Stimulated activated CD8-positive, alpha-beta memory T cell treated with anti-CD3 and anti-CD28 coated beads, Interleukin-4, amount 100 ng/mL, for 48 hours (primary cell): ENCODE results near the gene ZNF536.

Source experiments
- DNase-seq: peaks from one replicate; pipeline ENCODE4 v3.0.0-alpha.2; 2020

ZNF536 gene

DNA sequence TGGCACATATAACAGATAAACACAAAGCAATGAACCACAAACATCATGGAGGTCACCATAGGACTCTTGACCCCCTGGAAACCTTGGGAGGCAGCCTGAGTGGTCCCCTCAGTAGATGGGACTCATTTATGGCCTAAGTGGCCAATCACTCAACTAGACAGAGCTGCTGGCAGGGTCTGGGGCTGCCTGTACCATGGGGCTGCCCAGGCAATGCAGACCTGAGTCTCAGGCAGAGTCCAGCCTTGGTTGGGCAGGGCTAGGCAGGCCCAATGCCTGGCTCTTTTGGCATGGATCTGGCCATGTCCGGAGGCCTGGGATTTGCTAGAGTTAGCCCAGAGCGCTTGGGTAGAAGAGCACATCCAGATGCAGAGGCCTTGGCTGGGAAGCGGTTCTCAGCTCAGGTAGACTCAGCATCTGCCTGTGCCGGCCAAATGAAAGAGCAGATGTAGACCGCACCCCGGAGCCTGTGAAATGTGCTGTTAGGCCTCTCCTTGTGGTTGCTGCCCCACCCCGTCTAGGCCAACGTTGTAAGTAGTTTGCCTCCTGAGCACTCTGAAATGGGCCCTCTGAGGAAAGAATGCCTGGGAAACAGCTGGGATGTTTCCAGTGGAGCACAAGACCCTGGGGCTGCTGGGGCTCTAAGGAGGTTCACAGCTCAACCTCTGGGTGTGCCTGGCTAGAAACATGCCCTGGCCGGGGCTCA lies 171.2 kb downstream of the ZNF536 start:
- no peak for DNase-seq

DNA sequence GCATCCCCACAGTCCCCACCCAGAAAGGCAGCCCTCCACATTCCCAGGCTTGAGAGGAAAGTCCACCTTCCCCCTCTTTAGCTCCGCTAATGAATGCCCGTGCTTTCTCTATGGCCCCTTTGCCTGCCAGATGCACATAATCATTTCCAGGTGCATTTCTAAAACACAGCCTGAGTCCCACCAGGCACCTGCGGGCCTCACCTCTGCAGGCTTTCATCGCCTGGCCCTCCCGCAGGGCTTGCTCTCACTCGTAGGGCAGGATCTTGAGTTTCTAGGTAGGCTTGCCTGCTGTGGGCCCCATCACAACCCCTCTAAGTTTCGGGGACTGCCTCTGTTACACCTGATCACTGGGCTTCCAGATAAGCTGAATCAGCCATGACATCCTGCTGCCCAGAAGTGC lies 173.6 kb downstream of the ZNF536 start:
- DNase-seq: no peak

DNA sequence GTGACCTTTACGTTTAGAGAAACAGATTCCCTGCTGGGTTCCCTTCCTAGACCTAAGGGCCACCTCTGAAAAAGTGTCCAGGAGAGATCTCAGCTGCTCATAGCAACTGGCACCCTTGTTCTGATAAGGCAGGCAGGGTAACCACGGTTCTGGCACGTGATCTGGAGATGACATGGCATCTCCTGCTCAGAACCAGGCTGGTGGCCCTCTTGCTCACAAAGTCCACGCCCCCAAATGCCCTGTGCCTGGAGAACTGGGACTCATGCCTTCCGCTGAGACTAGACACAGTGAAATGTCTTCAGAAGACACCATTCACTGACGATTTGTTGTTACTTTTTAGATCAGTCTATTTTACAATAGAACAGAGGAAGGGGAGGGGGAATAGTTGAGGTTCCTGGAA lies 174.1 kb downstream of the ZNF536 start:
- no peak for DNase-seq

DNA sequence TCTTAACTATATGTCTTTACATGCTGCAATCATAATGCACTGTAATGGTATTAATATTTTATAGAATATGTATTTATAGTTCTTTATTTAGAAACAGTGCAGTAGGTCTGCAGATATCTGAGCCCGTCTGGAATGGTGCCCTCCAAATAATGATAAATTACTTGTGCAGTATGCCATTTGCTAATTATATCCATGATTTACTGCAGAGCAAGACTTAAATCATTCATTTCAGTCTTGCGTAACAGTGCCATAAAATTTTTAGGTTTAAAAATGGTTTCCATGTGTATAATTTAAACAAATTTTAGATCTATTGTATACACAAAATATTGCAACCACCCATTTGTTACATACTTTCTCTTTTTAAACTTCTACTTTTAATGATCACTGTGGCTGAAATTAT lies 175.1 kb downstream of the ZNF536 start:
- DNase-seq: no peak

DNA sequence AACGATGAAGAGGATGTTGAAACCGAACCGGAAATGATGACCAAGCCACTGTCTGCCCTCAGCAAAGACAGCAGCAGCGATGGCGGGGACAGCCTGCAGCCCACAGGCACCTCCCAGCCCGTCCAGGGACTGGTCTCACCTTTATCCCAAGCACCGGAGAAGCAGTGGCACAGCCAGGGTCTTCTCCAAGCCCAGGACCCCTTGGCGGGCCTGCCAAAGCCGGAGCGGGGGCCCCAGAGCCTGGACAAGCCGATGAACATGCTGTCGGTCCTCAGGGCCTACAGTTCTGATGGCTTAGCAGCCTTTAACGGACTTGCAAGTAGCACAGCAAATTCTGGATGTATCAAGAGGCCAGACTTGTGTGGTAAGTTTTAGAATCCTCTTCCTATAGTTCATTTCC lies 177.0 kb downstream of the ZNF536 start:
- no peak for DNase-seq

DNA sequence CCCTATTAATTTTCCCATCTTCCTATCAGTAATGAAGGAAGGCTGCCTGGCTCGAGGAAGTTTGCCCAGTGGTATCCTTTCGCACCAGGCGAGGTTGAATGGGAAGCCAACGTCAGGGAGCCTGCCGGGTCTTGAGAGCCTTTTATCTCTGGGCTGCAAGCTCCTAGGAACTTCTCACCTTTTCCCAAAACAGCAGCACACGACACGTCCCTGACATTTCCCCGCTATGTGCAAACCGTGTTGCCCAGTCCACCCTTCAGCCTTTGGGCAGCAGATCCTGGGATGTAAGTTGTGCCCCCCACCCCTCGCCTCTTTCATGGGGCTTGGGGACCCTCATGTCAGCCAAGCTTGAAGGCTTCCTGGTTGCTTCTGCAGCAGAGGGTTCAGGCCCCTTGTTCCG lies 179.1 kb downstream of the ZNF536 start:
- no peak for DNase-seq

DNA sequence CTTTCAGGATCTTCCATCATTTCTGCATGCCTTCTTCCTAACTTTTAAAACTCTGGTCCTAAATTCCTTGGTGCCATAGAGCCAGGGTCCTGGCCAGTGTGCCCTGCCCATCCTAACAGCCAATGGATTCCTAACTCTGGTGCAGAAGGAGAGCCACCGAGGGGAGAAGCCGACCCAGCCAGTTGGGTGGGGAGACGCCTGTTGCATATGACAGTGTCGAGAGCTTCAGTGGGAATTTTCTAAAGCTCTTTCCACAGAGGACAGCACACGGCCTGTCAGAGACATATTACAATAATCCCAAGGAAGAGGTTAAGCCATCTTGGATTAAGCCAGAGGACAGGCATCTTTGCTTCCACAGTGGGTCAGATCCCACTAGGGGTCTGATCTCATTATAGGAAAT lies 180.4 kb downstream of the ZNF536 start:
- no peak for DNase-seq

DNA sequence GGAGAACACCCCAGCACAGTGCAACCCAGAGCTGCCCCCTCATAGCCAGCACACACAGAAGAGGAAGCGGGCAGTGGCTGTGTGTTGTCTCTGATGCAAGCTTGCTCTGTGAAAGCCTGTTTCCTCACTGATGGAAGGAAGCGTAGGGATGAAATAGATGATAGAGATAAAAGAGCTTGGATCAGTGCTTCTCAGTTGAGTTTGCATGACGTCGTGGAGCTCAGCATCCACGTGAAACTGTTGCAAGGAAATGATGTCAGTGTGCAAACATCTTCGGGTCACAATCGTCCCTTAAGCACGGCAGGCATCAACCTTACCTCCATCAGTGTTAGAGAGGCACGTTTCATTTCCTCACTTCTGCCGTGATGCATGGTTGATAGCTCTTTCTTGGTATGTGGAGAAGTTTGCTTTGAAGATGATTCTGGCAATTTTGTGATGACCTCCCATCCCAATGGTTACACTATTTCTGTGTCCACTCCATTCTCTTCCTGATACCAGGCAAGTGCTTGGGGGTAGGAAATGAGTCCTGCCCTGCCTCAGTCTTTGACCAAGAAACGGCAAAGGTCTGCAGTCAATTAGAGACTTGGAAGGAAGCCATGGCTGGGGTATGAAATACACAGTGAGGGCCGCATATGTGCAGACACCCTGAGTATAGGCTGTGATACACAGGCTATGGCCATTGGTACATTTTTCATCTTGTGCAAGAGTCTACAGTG lies 183.0 kb downstream of the ZNF536 start:
- DNase-seq: no peak

DNA sequence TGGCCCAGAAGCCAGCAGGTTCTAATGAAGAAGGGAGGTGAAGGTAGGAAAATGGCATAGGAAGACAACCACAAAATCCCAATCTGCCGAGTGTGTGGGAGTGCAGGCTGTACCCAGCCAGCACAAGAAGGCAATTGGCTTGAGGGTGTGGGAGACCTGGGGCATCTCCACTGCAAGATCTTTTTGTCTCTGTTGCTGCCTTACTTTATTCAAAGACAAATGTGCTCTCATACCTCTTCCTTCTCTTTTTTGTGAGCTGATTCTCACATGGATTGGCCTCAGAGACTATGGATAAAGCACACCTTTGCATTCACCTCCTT lies 183.6 kb downstream of the ZNF536 start:
- no peak for DNase-seq

DNA sequence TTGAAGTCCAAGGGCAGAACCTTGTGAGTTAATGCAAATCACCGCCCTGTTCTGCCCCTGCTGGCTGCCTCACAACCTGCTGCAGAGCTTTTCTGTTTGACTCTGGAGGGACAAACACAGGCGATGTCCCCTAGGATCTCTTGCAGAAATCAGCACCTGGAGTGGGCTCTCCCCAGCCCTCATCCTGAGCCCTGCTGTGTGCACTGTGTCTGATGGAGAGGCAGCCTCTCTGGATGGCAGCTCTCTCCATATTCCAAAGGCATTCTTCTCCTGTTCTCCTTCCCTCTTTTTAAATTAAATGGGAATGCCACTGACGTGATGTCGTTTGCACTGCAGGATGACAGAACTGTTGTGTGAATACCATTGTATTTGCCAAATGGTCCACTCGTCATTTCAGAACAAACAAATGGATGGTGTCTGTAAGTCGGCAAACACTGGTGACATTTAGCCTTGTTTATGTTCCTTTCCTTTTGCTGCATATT lies 184.1 kb downstream of the ZNF536 start:
- no peak for DNase-seq

DNA sequence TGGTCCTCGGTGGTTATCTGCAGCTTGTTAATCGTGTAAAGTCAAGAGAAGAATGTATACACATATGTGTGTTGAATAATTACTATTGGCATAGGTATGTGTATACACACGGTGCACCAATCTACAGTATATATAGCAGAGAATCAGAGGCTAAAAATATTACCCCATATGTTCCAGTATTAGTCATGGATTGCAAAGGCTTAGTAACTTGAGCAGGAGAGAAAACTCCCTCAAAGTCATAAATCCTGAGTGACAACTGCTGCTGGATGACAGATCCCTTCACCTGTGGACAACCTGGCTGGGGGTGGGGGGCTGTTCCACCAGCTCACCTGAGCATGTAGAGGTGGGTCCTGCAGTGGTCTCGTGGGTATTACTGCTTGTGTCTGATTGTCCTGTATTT lies 185.0 kb downstream of the ZNF536 start:
- no peak for DNase-seq

DNA sequence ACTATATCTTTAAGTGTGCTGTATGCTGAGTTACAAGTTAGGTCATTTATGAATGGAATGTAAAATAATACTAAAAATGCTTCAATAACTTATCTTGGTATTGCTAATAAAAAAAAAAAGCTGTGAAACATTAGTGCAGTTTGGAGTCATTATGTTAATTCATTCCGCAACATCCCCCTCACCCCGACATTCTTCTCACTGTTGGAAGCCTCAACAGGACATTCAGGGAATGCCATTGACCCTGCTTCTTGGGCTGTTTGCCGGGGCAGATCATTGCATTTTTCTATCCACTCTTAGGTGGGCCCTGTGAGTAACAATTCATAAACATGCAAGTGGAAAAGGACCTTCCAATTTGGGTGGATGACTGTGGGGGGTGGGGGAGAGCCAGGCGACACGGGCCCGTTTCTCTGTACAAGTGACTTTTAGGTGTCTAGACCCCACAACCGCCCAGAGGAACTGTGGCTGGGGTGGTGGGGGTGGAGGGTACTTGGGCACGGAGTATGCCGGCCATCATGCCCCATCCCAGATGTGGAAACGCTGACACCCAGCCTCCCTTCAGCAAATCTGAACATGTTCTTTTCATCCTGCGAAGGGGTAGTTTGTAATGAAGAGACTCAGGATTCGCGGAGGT lies 185.9 kb downstream of the ZNF536 start:
- DNase-seq: no peak

DNA sequence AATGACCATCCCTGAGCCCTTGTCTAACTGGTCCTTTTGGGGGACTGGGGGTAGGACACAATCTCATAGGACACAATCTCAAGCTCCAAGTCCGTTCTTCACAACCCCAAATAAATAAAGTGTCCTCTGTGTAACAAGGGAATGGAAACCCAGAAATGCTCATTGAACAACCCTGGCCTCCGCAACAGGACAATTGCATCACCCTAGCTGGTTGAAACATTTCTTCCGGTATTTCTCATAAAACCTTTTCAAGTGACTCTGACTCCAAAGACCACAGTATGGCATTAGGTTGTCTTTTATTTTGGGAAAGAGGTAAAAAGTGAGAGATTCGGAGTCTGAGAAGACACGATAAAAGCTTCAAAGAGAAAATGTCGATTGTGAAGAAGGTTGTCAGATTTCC lies 186.6 kb downstream of the ZNF536 start:
- no peak for DNase-seq

DNA sequence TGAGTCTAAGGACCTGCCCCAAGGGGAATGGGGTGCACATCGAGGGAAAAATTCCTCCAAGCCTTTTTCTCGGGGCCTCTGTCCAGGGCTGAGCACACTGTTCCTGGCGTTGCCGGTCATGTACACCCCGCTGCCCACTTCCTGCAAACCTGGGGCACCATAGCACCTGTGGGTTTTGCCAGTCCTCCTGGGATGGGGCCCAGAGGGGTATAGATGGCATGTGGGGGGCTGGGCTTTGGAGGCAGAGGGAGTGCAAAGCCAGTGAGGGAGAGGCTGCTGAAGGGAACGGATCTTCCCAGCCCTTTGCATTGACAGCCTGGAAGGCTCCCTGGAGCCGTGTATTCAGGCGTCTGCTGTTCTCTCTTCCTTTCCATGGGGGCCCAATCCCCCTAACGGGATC lies 187.3 kb downstream of the ZNF536 start:
- DNase-seq: no peak

DNA sequence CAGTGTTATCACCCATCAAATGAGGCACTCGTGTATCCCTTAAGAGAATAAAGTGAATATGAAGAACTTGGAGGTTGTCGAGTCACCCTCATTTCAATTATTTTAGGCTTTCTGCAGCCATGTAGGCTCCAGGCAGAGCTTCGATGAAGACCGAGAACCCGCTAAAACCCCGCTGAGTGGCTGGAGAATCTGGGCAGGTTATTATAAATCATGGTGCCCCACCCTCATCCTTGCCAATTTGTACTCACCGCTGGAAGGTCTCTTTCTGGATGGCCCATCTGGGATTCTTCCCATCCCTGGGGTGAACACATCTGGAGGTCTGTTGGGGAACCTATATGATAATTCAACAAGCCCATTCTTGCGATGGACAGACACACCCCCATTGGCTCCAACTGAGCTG lies 190.8 kb downstream of the ZNF536 start:
- DNase-seq: no peak

DNA sequence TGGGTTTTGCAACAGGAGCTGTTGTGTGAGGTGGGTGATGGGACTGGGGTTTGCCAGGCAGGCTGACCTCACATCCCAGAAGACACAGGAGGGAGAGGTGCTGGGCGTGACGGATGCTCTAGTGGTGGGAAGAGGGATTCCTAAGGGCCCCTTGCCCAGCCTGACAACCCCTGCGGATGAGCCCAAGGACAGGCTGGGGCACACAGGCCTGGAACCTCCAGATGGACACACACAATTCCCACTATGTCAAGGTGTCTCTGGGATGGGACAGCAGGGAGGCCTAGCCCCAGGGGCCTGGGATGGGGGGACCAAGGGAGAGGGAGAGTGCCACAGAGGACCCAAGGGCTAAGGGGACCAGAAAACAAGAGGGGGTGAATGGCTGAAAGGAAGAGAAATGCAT lies 191.5 kb downstream of the ZNF536 start:
- no peak for DNase-seq

DNA sequence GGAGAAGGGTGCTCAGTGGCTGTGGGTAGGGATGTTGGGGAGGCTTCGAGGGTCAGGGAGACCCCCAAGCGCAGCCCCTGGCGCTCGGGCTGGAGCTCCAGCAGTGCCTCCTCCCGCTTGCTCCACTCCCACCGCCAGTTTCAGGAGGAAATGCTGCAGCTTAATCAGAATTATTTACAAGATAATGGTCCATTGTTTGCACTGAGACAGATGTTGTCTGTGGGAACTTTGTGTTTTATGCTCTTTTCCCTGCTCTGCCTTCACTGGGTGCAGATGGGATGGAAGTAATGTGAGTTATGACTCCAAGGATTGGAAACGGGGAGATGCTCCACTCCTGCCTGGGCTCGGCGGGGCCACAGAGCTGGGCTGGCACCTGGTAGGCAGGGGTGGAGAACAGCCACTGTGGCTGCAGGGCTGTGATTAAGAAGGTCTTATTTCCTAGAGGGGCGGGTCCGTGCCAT lies 192.4 kb downstream of the ZNF536 start:
- DNase-seq: no peak

DNA sequence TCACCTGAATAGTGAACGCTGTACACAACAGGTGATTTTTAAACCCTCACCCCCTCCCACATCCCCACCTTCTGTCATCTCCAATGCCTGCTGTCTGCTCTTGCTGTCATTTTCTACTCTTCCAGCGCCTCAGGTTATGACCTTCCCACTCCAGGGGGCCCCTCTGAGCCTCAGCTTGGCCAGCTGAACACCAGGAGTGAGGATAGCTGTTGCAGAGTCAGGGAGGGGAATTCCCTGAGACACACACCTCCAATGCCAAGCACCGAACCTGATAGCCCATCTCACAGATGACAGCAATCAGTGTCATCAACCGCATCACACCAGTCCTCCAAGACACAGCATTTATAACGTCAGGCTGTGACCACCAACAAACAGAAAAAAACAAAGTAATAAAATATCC lies 193.5 kb downstream of the ZNF536 start:
- DNase-seq: no peak

DNA sequence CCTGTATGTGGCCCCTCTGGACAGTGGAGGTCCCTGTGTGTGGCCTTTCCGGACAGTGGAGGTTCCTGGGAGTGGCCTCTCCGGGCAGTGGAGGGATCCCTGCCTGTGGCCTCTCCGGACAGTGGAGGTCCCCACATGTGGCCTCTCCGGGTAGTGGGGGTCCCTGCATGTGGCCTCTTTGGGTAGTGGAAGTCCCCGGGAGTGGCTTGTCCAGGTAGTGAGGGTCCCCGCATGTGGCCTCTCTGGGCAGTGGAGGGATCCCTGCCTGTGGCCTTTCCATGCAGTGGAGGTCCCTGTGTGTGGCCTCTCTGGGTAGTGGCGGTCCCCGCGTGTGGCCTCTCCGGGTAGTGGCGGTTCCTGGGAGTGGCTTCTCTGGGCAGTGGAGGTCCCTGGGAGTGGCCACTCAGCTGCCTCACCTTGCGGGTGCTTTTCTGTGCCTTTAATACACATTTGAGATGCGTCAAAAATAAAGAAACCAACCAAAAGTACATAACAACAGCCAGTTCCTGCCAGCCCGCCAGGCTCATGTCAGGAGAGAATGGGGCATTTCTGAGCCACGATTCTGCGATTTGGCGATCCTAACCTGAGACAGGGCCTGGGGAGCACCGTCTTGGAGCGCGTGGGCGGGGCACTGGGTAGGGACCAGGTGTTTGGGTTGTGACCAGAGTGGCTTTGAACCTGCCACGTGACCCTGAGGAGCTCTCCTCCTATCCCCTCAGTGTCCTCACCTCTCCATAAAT lies 194.7 kb downstream of the ZNF536 start:
- no peak for DNase-seq

DNA sequence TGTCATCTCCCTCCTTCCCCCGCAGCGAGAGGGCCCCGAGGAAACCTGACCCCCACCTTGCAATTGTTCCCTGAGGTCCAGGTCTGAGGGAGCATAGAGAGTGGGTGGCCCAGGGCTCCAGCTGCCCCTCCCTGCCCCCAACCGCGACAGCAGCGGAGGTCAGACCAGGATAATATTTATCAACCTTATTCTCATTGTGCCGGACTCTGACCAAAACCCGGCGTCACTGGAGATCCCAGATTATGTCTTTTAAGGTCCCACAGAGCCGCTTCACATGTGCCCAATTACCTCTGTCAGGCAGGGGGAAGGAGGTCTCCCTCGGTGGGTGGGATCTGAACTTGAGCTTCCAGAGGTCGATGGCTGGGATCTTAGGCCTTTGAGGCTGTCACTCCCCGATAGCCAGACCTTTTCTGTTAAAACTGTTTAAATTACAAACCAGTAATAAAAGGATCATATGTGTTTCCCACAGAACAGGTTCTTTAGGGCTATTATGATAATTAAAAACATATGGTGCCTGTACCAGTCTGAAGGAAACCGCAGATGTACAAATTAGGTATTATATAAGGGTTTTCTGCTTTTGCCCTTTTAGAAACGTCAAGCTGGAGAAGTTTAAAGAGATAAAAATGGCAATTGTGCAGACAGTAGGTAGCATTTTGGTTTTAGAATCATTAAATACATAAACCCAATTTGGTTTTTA lies 195.5 kb downstream of the ZNF536 start:
- DNase-seq: no peak

DNA sequence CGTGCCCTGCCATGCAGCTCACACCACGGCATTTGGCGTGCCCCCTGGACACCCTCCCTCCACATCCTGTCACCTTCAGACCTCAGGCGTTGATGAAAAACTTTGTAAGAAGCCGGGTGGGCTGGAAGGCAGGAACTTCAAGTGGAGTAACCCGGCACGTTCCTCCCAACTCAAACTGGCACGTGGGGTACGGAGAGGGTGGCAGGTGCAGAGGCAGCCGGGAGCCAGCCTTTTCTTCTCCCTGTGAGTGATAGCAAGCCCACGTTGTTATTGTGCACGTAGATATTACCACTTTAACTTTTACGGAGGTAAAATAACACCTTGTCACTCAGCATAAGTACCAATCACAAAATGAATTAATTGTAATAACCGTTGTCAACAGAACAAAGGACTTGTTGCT lies 198.0 kb downstream of the ZNF536 start:
- no peak for DNase-seq

DNA sequence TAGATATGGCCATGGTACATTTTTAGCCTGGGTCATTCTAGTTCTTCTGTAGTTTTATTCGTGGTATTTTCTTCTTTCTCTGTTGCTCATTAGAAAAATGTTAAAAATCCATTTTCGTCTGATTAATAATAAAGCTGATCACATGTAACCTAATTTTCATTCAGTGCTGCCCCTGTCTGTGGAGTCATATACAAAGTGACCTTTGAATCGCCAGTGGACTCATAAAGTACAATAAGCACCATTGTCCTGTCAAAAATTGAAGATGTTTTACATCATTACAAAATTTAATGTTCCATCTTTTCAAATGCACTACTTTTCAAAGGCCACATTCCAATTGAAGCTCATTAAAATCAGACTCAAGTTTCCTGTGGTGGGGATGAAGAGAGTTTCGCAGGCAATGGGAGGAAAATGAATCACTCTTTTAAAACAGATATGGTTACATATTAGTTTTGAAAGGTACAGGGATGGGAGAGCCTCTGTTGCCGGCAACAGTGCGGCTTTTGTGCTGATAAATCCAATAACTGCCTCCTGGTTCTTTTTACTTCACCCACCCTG lies 205.4 kb downstream of the ZNF536 start:
- no peak for DNase-seq

DNA sequence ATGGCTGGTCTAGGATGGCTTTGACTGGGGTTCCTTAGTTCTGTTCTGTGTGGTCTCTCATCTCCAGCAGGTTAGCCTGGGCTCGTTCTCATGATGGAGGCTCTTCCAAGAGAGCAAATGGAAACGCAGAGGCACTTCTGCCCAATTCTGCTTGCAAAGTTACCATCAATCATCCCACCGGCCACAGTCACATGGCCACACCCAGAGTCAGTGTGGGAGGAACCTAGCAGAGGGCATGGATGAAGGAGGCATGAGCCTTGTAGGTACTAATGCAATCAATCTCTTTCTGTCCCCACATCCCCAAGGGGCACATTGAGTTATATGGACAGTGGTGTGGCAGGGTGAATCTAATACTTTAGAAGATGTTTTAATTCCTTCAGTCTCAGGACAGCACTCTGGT lies 207.2 kb downstream of the ZNF536 start:
- no peak for DNase-seq
